GM18499 (cell line): ENCODE data around the gene CNIH1.

Source experiments
- ATAC-seq: cut with Tn5 transposase; IDR thresholded peaks from one replicate; pipeline ENCODE4 v1.9.1; 2021; ENCODE audit warnings: moderate number of reproducible peaks; ENCODE audit not compliant: insufficient read depth, unreplicated experiment

CNIH1 gene

GRCh38 chr14:54440873-54441868 lies at the start of gene CNIH1:
TSS of gene CNIH1 (minus strand) at chr14:54441374. CDS start at chr14:54441327, 47 bp downstream.
- ATAC-seq = peak; percentile 71

GRCh38 chr14:54490445-54491175 lies 49.4 kb upstream of the CNIH1 start:
- ATAC-seq = no peak

- ATAC-seq = no peak
Observed at GRCh38 chr14:54489731-54490444, 48.7 kb upstream of the CNIH1 start.

GRCh38 chr14:54489318-54489683 lies 48.1 kb upstream of the CNIH1 start:
- no peak for ATAC-seq

- ATAC-seq = peak; percentile 68
Observed at GRCh38 chr14:54488646-54489317, 47.6 kb upstream of the CNIH1 start, which contains the start of gene GMFB. TSS of gene GMFB (minus strand) at chr14:54488980. CDS start at chr14:54488927, 53 bp downstream.

GRCh38 chr14:54488318-54488645 lies 47.1 kb upstream of the CNIH1 start:
- ATAC-seq = no peak

- ATAC-seq = no peak
Observed at GRCh38 chr14:54487771-54488170, 46.6 kb upstream of the CNIH1 start.

GRCh38 chr14:54486685-54487084 lies 45.5 kb upstream of the CNIH1 start:
- no peak for ATAC-seq

- no peak for ATAC-seq
Observed at GRCh38 chr14:54483846-54484245, 42.7 kb upstream of the CNIH1 start.

GRCh38 chr14:54483073-54483745 lies 42.0 kb upstream of the CNIH1 start:
- no peak for ATAC-seq

GRCh38 chr14:54481695-54482094 lies 40.5 kb upstream of the CNIH1 start:
- no peak for ATAC-seq

- no peak for ATAC-seq
Observed at GRCh38 chr14:54480830-54481562, 39.8 kb upstream of the CNIH1 start.

- no peak for ATAC-seq
Observed at GRCh38 chr14:54478636-54479215, 37.6 kb upstream of the CNIH1 start.

GRCh38 chr14:54475911-54476310 lies 34.7 kb upstream of the CNIH1 start:
- no peak for ATAC-seq

- ATAC-seq = no peak
Observed at GRCh38 chr14:54475187-54475899, 34.2 kb upstream of the CNIH1 start.

- ATAC-seq = no peak
Observed at GRCh38 chr14:54474232-54474793, 33.1 kb upstream of the CNIH1 start.

GRCh38 chr14:54472315-54472714 lies 31.1 kb upstream of the CNIH1 start:
- ATAC-seq = no peak

- no peak for ATAC-seq
Observed at GRCh38 chr14:54471641-54472040, 30.5 kb upstream of the CNIH1 start.
